Neural cell (in vitro differentiated cells): Measurements from ENCODE around the gene SERPINB3. TPM values are rescaled to one million over a fixed set of nuclear protein-coding genes. Genes with fewer than 3 reads are reported as not detected.

Experiments
- H2AFZ ChIP-seq: fragments of 200-600, 300-800 bp; sonication (generic), shearing (Covaris generic); 2 replicates; pipeline ENCODE4 v1.6.0; 2014; ENCODE audit warnings: low read depth, mild to moderate bottlenecking, antibody characterized with exemption, low read length, moderate library complexity
- H3F3A ChIP-seq: fragments of 200-600 bp; shearing (Covaris generic); 2 replicates; pipeline ENCODE4 v1.6.1; 2016; ENCODE audit warnings: mild to moderate bottlenecking, moderate library complexity, mixed read lengths, antibody characterized with exemption, low read length; ENCODE audit not compliant: insufficient read depth, poor library complexity, severe bottlenecking
- H3K27ac ChIP-seq: fragments of 200-600, 300-800 bp; sonication (generic), shearing (Covaris generic); 2 replicates; pipeline ENCODE4 v1.5.1; 2014; ENCODE audit warnings: mild to moderate bottlenecking, low read length, moderate library complexity
- H3K27me3 ChIP-seq: fragments of 300-800, 200-600 bp; sonication (generic), shearing (Covaris generic); 2 replicates; pipeline ENCODE4 v1.6.0; 2014; ENCODE audit warnings: mild to moderate bottlenecking, low read depth, low read length, moderate library complexity; ENCODE audit not compliant: insufficient read depth
- H3K36me3 ChIP-seq: fragments of 300-800, 200-600 bp; sonication (generic), shearing (Covaris generic); 2 replicates; pipeline ENCODE4 v1.5.1; 2014; ENCODE audit warnings: mild to moderate bottlenecking, antibody characterized with exemption, low read length, moderate library complexity; ENCODE audit not compliant: insufficient read depth
- H3K4me2 ChIP-seq: fragments of 300-800, 200-600 bp; sonication (generic), shearing (Covaris generic); 2 replicates; pipeline ENCODE4 v1.6.0; 2014; ENCODE audit warnings: mild to moderate bottlenecking, low read length
- H3K4me3 ChIP-seq: fragments of 300-800, 200-600 bp; sonication (generic), shearing (Covaris generic); 2 replicates; pipeline ENCODE4 v1.5.1; 2014; ENCODE audit warnings: mild to moderate bottlenecking, low read length, moderate library complexity
- H3K79me2 ChIP-seq: fragments of 200-600 bp; shearing (Covaris generic); replicated peaks from 2 replicates; pipeline ENCODE4 v1.6.0; 2014; ENCODE audit warnings: mild to moderate bottlenecking, low read length, moderate library complexity; ENCODE audit not compliant: insufficient read depth
- H3K9ac ChIP-seq: fragments of 300-800, 200-600 bp; sonication (generic), shearing (Covaris generic); 2 replicates; pipeline ENCODE4 v1.6.1; 2016; ENCODE audit warnings: mild to moderate bottlenecking, low read length, mixed read lengths
- H3K9me2 ChIP-seq: fragments of 200-600 bp; shearing (Covaris generic); 2 replicates; pipeline ENCODE4 v1.6.1; 2016; ENCODE audit warnings: mild to moderate bottlenecking, low read length, mixed read lengths; ENCODE audit not compliant: insufficient read depth
- H3K9me3 ChIP-seq: fragments of 200-600, 300-800 bp; sonication (generic), shearing (Covaris generic); 2 replicates; pipeline ENCODE4 v1.6.1; 2016; ENCODE audit warnings: mild to moderate bottlenecking, mixed run types, low read length, moderate library complexity, mixed read lengths
- H4K20me1 ChIP-seq: fragments of 200-600 bp; shearing (Covaris generic); 2 replicates; pipeline ENCODE4 v1.6.1; 2016; ENCODE audit warnings: mild to moderate bottlenecking, mixed run types; ENCODE audit not compliant: insufficient read depth
- CTCF ChIP-seq: fragments of 450-650 bp; IDR thresholded peaks from 2 replicates; pipeline ENCODE4 v1.5.1; 2014; ENCODE audit warnings: antibody characterized with exemption, mild to moderate bottlenecking, moderate library complexity; ENCODE audit not compliant: poor library complexity, severe bottlenecking
- EP300 ChIP-seq: fragments of 450-650 bp; conservative IDR thresholded peaks from 2 replicates; pipeline ENCODE4 v1.6.1; 2014; ENCODE audit warnings: antibody characterized with exemption, mild to moderate bottlenecking, moderate library complexity; ENCODE audit not compliant: poor library complexity, severe bottlenecking
- EZH2 ChIP-seq: fragments of 200-600, 300-800 bp; shearing (Covaris generic), sonication (generic); IDR thresholded peaks from 2 replicates; pipeline ENCODE4 v1.6.1; 2014; ENCODE audit warnings: antibody characterized with exemption, low read length, borderline replicate concordance, mild to moderate bottlenecking; ENCODE audit not compliant: insufficient read depth, poor library complexity, severe bottlenecking
- MXI1 ChIP-seq: fragments of 450-650 bp; conservative IDR thresholded peaks from 2 replicates; pipeline ENCODE4 v1.6.1; 2014; ENCODE audit warnings: antibody characterized with exemption, mild to moderate bottlenecking; ENCODE audit not compliant: poor library complexity, severe bottlenecking
- POLR2AphosphoS5 ChIP-seq: IDR thresholded peaks from 2 replicates; pipeline ENCODE4 v1.6.1; 2012
- RAD21 ChIP-seq: fragments of 450-650 bp; conservative IDR thresholded peaks from 2 replicates; pipeline ENCODE4 v1.6.1; 2014; ENCODE audit warnings: antibody characterized with exemption, mild to moderate bottlenecking, moderate library complexity
- REST ChIP-seq: IDR thresholded peaks from 2 replicates; pipeline ENCODE4 v1.6.1; 2012; ENCODE audit warnings: borderline replicate concordance
- SMC3 ChIP-seq: fragments of 450-650 bp; conservative IDR thresholded peaks from 2 replicates; pipeline ENCODE4 v1.6.1; 2014; ENCODE audit warnings: antibody characterized with exemption, mild to moderate bottlenecking, moderate library complexity; ENCODE audit not compliant: poor library complexity
- TAF1 ChIP-seq: IDR thresholded peaks from 2 replicates; pipeline ENCODE4 v1.6.1; 2012; ENCODE audit warnings: low read depth
- polyA plus RNA-seq: library from polyadenylated mRNA; depleted of rRNA; stranded (reverse); fragments of >200 nt; gene quantifications from 2 replicates; pipeline ENCODE4 v1.2.3, GENCODE V29; 2014

The SERPINB3 gene
- polyA plus RNA-seq, 1 donor from 2014 or later = not detected

DNA sequence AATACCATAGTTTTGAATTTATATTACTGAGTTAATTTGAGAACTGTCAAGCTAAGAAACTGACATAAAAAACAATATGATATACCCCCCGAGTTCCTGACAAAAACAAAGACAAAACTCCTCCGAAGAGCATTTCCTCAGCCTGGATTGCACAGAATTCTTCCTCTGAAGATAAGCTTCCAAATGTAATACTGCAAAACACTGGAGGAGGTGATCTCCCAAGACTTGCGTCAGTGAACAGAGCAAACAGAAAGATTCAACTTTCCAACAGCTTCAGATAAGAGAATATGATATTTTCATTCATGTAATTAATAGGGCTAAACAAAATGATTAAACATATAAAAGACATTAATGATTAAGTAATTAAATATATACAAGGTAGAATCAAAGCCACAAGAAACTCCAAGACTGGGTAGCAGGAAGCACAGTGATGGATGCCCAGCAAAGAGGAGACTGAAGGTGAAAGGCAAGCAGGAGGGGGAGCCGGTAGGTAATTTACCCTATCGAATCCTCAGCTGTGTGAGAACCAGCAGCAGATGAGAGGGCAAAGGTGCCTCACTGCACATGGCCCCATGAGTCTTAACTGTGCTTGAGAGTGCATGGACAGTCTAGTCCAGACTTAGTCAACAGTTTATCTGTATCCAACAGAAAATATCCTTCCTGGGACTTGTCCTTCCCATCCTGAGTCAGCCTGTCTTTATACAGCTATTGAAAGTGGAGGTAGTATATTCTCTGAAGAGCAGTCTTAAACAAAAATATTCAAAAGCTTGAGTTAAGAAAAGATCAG, 18.3 kb upstream of the SERPINB3 start:
- Histone ChIP-seq H3K79me2 (no peaks in the 10 kb centered on the region), H3K4me2 (no peak overlapping the region), H3K27me3 (no peaks in the 10 kb centered on the region), H3K27ac (no peak overlapping the region), H3K4me3 (no peak overlapping the region), H3F3A (no peaks in the 10 kb centered on the region), H2AFZ (no peak overlapping the region), H3K9me3 (no peaks in the 10 kb centered on the region), H3K9me2 (no peaks in the 10 kb centered on the region), H3K36me3 (no peaks in the 10 kb centered on the region), H3K9ac (no peak overlapping the region), H4K20me1 (no peaks in the 10 kb centered on the region)
- TF ChIP-seq EP300 (no peak), REST (no peak), POLR2AphosphoS5 (no peak), CTCF (no peak), TAF1 (no peak), EZH2 (no peak), SMC3 (no peak)

DNA sequence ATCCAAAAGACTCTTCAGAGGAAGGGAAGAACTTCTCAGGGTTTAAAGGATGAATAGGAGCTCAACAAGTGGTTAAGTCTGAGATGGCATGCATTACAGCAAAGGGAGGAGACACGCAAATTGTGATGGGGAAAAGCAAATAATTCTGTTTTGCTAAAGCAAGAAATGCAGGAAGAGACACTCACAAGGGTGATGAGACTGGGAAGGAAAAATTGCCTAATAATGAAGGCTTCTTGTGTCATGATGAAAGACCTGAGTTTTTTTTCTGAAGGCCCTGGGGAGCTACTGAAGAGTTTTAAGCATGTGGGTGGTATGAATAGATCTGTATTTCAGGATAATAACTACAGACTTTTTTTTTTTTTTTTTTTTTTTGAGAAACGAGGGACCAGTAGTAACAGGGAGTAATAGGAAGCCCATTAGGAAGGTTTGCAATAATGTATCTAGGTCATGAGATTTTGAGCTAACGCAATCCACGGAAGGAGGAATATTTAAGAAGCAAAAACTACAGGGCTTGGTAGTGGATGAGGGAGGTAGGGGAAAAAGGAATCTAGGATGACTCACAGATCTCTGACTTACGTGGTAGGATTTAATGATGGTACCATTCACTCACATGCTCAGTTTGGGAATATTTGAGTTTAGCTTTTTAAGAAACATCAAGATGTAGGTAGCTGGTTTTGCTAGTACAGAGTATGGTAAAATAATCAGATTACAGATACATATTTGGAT, 16.0 kb upstream of the SERPINB3 start:
- H3K4me3 ChIP-seq = no peak overlapping the region
- TF ChIP-seq CTCF (no peak), MXI1 (no peak), SMC3 (no peak), POLR2AphosphoS5 (no peak), EZH2 (no peak), TAF1 (no peak), EP300 (no peak), REST (no peak), RAD21 (no peak)
- H3K27me3 ChIP-seq = no peaks in the 10 kb centered on the region
- H4K20me1 ChIP-seq = no peaks in the 10 kb centered on the region
- H2AFZ ChIP-seq = no peak overlapping the region
- no peak overlapping the region for H3K9ac ChIP-seq
- H3K9me3 ChIP-seq = no peaks in the 10 kb centered on the region
- no peaks in the 10 kb centered on the region for H3K9me2 ChIP-seq
- H3F3A ChIP-seq = no peaks in the 10 kb centered on the region
- H3K4me2 ChIP-seq = no peak overlapping the region
- H3K79me2 ChIP-seq = no peaks in the 10 kb centered on the region
- H3K27ac ChIP-seq = no peak overlapping the region
- H3K36me3 ChIP-seq = no peaks in the 10 kb centered on the region
